ENCODE measurements around the gene SPATA45. TPM values are rescaled to one million over a fixed set of nuclear protein-coding genes. Genes with fewer than 3 reads are reported as not detected.

SPATA45 gene
- total and polyA plus RNA-seq, 2 of the 13 experiments (the other 11 are each of a cell fraction or from before 2014, with no cell fraction given): 0.17 to 0.64 TPM

DNA sequence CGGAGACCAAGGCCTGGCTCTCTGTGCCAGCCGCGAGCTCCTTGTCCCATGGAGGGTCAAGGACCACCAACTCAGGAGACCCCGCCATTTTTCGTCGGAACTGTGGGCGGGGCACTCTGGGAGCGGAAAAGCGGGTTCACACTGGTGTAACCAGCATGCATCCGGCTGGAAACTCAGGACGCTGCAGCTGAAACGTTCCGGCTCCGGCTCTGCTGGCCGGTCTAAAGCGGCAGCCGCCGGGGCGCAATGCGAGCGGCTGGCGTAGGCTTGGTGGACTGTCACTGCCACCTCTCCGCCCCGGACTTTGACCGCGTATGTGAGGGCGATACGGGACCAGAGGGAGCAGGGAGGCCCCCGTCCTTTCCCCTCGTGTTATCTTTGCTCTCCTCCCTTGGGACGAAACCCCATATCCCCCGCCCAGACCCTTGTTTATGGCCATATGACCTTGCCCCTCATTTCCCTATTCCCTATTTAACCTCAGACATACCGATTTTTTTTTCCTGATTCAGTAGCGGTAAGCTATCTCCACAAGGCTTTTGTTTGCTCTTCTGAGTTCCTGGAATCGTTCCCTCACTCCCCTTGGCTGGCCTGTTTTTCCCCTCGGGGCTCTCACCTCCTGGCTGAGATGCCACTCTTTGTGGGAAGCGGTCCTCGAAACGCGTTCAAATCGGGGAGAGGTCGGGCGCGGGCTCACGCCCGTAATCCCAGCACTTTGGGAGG lies 55.6 kb downstream of the SPATA45 start, which contains the start of the genes NSL1 and TATDN3 (continued):
- TF ChIP-seq, protein P1, sequence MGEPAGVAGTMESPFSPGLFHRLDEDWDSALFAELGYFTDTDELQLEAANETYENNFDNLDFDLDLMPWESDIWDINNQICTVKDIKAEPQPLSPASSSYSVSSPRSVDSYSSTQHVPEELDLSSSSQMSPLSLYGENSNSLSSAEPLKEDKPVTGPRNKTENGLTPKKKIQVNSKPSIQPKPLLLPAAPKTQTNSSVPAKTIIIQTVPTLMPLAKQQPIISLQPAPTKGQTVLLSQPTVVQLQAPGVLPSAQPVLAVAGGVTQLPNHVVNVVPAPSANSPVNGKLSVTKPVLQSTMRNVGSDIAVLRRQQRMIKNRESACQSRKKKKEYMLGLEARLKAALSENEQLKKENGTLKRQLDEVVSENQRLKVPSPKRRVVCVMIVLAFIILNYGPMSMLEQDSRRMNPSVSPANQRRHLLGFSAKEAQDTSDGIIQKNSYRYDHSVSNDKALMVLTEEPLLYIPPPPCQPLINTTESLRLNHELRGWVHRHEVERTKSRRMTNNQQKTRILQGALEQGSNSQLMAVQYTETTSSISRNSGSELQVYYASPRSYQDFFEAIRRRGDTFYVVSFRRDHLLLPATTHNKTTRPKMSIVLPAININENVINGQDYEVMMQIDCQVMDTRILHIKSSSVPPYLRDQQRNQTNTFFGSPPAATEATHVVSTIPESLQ (CRISPR knock-in tag; conservative IDR thresholded peaks at IDR 0.05): peak; percentile 97
- TF ChIP-seq, protein P2, sequence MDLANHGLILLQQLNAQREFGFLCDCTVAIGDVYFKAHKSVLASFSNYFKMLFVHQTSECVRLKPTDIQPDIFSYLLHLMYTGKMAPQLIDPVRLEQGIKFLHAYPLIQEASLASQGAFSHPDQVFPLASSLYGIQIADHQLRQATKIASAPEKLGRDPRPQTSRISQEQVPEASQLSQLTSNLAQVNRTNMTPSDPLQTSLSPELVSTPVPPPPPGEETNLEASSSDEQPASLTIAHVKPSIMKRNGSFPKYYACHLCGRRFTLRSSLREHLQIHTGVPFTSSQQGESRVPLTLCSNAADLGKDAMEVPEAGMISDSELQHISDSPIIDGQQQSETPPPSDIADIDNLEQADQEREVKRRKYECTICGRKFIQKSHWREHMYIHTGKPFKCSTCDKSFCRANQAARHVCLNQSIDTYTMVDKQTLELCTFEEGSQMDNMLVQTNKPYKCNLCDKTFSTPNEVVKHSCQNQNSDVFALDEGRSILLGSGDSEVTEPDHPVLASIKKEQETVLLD (CRISPR knock-in tag; IDR thresholded peaks at IDR 0.05; ENCODE audit: low read depth): peak; percentile 79; the same call in 1 of the 2 replicates
- TF ChIP-seq HMG20B (CRISPR knock-in tag; conservative IDR thresholded peaks at IDR 0.05): peak; percentile 61; the same call in 1 of the 2 replicates
- peak; percentile 53 for TF ChIP-seq CREB1 (IDR thresholded peaks at IDR 0.05)
- TF ChIP-seq CREB1 (CRISPR knock-in tag; IDR thresholded peaks at IDR 0.05): peak; percentile 90
- no peak for TF ChIP-seq ZNF44 (CRISPR knock-in tag; IDR thresholded peaks at IDR 0.05)
- TF ChIP-seq CTCF (CRISPR knock-in tag; IDR thresholded peaks at IDR 0.05): peak; percentile 53
- TF ChIP-seq ZNF510 (CRISPR knock-in tag; IDR thresholded peaks at IDR 0.05; ENCODE audit: low read depth): no peak; the same call in 1 of the 2 replicates
- TF ChIP-seq ZNF75D (CRISPR knock-in tag; IDR thresholded peaks at IDR 0.05; ENCODE audit: borderline replicate concordance): peak; percentile 63; the same call in 1 of the 2 replicates
- TF ChIP-seq TFE3 (CRISPR knock-in tag; IDR thresholded peaks at IDR 0.05): peak; percentile 78
- TF ChIP-seq SMARCC2 (IDR thresholded peaks at IDR 0.05): no peak
- TF ChIP-seq KMT2A (CRISPR knock-in tag; IDR thresholded peaks at IDR 0.05): peak; percentile 99
- TF ChIP-seq ZNF512B (CRISPR knock-in tag; IDR thresholded peaks at IDR 0.05; ENCODE audit: borderline replicate concordance): no peak
- TF ChIP-seq TEAD3 (CRISPR knock-in tag; optimal IDR thresholded peaks at IDR 0.05; ENCODE audit: borderline replicate concordance): peak; percentile 75
- no peak for TF ChIP-seq MYNN (CRISPR knock-in tag; IDR thresholded peaks at IDR 0.05; ENCODE audit: low read depth)
- peak; percentile 58 for TF ChIP-seq GATA4 (IDR thresholded peaks at IDR 0.05; ENCODE audit: borderline replicate concordance, low read depth)
- TF ChIP-seq FOXJ3 (CRISPR knock-in tag; IDR thresholded peaks at IDR 0.05; ENCODE audit: borderline replicate concordance): peak; percentile 84
- TF ChIP-seq ZKSCAN5 (CRISPR knock-in tag; IDR thresholded peaks at IDR 0.05): peak; percentile 83
- TF ChIP-seq SIX1 (CRISPR knock-in tag; IDR thresholded peaks at IDR 0.05; ENCODE audit: borderline replicate concordance): peak; percentile 79

Measured in HepG2 (cell line).